Activated B cell treated with CpG ODN at 0.5 μM for 24 hours (primary cell): ENCODE measurements around the gene UBE3A. TPM values are rescaled to one million over a fixed set of nuclear protein-coding genes. Genes with fewer than 3 reads are reported as not detected.
A peak's percentile ranks its signal among the peaks of the same experiment; 100 is the strongest.

Source experiments
- ATAC-seq: fragments of 200-7000 bp; cut with Tn5 transposase; one replicate; pipeline ENCODE4 v1.10.0; 2021; ENCODE audit warnings: low read depth, mild to moderate bottlenecking, moderate library complexity
- CTCF ChIA-PET: fragments of 350-600 bp; sonication (Branson Sonifier 250); formaldehyde crosslinking; loops from one replicate; lab custom pipeline; 2021; ENCODE audit warnings: antibody characterized with exemption; lab: Charles Lee
- POLR2A ChIA-PET: fragments of 350-600 bp; sonication (Branson Sonifier 250); formaldehyde crosslinking; loops from one replicate; lab custom pipeline; 2021; ENCODE audit warnings: antibody characterized with exemption; lab: Charles Lee
- DNase-seq: peaks from one replicate; pipeline ENCODE4 v3.0.0; 2022
- H3K27ac Mint-ChIP-seq: one replicate; pipeline ENCODE4 v1.8.0; 2020; ENCODE audit warnings: mixed read lengths
- H3K27me3 Mint-ChIP-seq: one replicate; pipeline ENCODE4 v1.8.0; 2021; ENCODE audit warnings: mixed read lengths
- H3K36me3 Mint-ChIP-seq: one replicate; pipeline ENCODE4 v1.8.0; 2021; ENCODE audit warnings: low read depth, mixed read lengths
- H3K4me1 Mint-ChIP-seq: one replicate; pipeline ENCODE4 v1.8.0; 2021; ENCODE audit warnings: mixed read lengths
- H3K4me3 Mint-ChIP-seq: one replicate; pipeline ENCODE4 v1.8.0; 2020; ENCODE audit warnings: mild to moderate bottlenecking, mixed read lengths
- H3K9me3 Mint-ChIP-seq: one replicate; pipeline ENCODE4 v1.8.0; 2020; ENCODE audit warnings: mixed read lengths
- CTCF ChIP-seq: fragments of 200-600 bp; IDR thresholded peaks from one replicate; pipeline ENCODE4 v1.8.0; 2022; ENCODE audit warnings: antibody characterized with exemption, mild to moderate bottlenecking
- intact Hi-C: fragments of 100-400 bp; cut with micrococcal nuclease; formaldehyde crosslinking; loops from one replicate; pipeline ENCODE4 v1.15.1; 2024
- total RNA-seq: library from RNA; stranded (reverse); gene quantifications from 2 replicates; pipeline ENCODE4 v1.2.3, GENCODE V29; 2022

Gene UBE3A
- total RNA-seq, 1 donor from 2014 or later = 122 TPM

- Mint-ChIP-seq H3K4me1 (peaks cover 10% of the 10 kb centered on the region), H3K27me3 (no peaks in the 10 kb centered on the region), H3K27ac (no peak overlapping the region), H3K36me3 (peaks cover 46% of the 10 kb centered on the region), H3K9me3 (peaks cover 2% of the 10 kb centered on the region), H3K4me3 (no peak overlapping the region)
- ATAC-seq (no peak), DNase-seq (no peak)
- ChIA-PET POLR2A (no interaction called here), CTCF (no interaction called here)
- intact Hi-C loops = no loop called here
- TF ChIP-seq CTCF = no peak
Observed at GRCh38 chr15:25391971-25392721, 46.7 kb downstream of the UBE3A start.

DNA sequence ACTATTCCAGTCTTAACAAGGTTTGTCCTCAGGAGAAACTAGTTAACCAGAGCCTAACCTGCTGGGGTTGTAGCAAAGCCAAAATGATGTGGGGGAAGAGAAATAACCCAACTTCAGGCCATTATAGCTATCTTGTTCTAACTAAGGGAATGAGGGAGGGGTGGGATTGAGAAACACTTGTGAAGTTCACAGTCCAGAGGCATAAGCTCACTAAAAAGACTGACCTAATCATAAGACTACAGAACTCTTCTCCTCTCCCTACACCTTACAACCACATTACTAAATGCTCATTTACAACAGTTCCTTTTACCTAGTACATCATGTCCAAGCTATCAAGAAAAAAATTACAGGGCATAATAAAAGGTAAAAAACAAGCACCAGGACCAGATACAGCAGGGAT is 52.8 kb downstream of the UBE3A start:
- no peak for TF ChIP-seq CTCF
- Mint-ChIP-seq H3K36me3 (peaks cover 72% of the 10 kb centered on the region), H3K27ac (no peak overlapping the region), H3K27me3 (no peaks in the 10 kb centered on the region), H3K4me3 (no peak overlapping the region), H3K9me3 (peaks cover 19% of the 10 kb centered on the region), H3K4me1 (peaks cover 14% of the 10 kb centered on the region)
- ChIA-PET CTCF (no interaction called here), POLR2A (no interaction called here)
- DNase-seq (no peak), ATAC-seq (no peak)
- intact Hi-C loops = no loop called here

- Mint-ChIP-seq H3K4me3 (no peak overlapping the region), H3K36me3 (peaks cover 67% of the 10 kb centered on the region), H3K9me3 (peaks cover 17% of the 10 kb centered on the region), H3K27ac (no peak overlapping the region), H3K4me1 (peaks cover 10% of the 10 kb centered on the region), H3K27me3 (no peaks in the 10 kb centered on the region)
- intact Hi-C loops = no loop called here
- TF ChIP-seq CTCF = no peak
- DNase-seq = no peak
- POLR2A ChIA-PET = no interaction called here
- no peak for ATAC-seq
- CTCF ChIA-PET = no interaction called here
Observed at GRCh38 chr15:25381579-25381978, 57.2 kb downstream of the UBE3A start.

- POLR2A ChIA-PET = no interaction called here
- Mint-ChIP-seq H3K36me3 (peaks cover 66% of the 10 kb centered on the region), H3K4me3 (no peak overlapping the region), H3K27ac (peak overlapping the region; percentile 19), H3K4me1 (peaks cover 8% of the 10 kb centered on the region), H3K27me3 (no peaks in the 10 kb centered on the region), H3K9me3 (peaks cover 3% of the 10 kb centered on the region)
- ATAC-seq = no peak
- CTCF ChIA-PET = no interaction called here
- intact Hi-C loops = no loop called here
- no peak for TF ChIP-seq CTCF
- no peak for DNase-seq
Observed at GRCh38 chr15:25378501-25378901, 60.3 kb downstream of the UBE3A start.

DNA sequence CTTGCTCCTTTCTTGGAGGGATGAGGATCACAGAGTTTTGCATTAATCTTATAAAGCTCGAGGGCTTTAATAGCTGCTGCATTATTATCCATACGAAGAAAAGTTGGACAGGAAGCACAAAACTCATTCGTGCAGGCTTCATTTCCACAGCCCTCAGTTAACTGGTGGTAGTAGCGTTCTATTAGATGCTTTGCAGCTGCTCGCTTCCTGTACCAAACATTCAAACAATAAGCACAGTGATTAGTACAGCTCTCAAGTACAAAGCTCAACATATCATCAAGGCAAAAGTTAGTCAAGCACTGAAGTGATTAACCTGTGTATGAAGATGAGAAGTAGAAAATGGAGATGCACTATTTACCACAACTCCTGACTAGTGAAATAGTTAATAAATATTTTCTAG is 63.3 kb downstream of the UBE3A start:
- no peak for ATAC-seq
- CTCF ChIA-PET = no interaction called here

More for the DNA sequence above, 63.3 kb downstream of the UBE3A start:
- H3K4me3 Mint-ChIP-seq = no peak overlapping the region
- H3K27me3 Mint-ChIP-seq = no peaks in the 10 kb centered on the region
- POLR2A ChIA-PET = no interaction called here
- H3K27ac Mint-ChIP-seq = no peak overlapping the region
- peaks cover 4% of the 10 kb centered on the region for H3K4me1 Mint-ChIP-seq
- peaks cover 73% of the 10 kb centered on the region for H3K36me3 Mint-ChIP-seq
- TF ChIP-seq CTCF = no peak
- no peak for DNase-seq
- no peaks in the 10 kb centered on the region for H3K9me3 Mint-ChIP-seq
- intact Hi-C loops = no loop called here
